GM21381 (cell line): ENCODE results near the gene LCP1.

Experiments
- ATAC-seq: cut with Tn5 transposase; IDR thresholded peaks from one replicate; pipeline ENCODE4 v1.9.1; 2021; ENCODE audit warnings: mild to moderate bottlenecking, moderate library complexity; ENCODE audit not compliant: unreplicated experiment

Gene LCP1

GRCh38 chr13:46103037-46103436 lies 78.9 kb downstream of the LCP1 start:
- ATAC-seq = no peak

GRCh38 chr13:46102255-46102605 lies 79.7 kb downstream of the LCP1 start:
- no peak for ATAC-seq

GRCh38 chr13:46101484-46102254 lies 80.3 kb downstream of the LCP1 start:
- no peak for ATAC-seq

- no peak for ATAC-seq
Observed at GRCh38 chr13:46101002-46101401, 81.0 kb downstream of the LCP1 start.

- ATAC-seq = no peak
Observed at GRCh38 chr13:46100191-46100815, 81.7 kb downstream of the LCP1 start.

GRCh38 chr13:46097663-46098062 lies 84.3 kb downstream of the LCP1 start:
- ATAC-seq = no peak

GRCh38 chr13:46097015-46097414 lies 85.0 kb downstream of the LCP1 start:
- no peak for ATAC-seq

GRCh38 chr13:46094478-46094877 lies 87.5 kb downstream of the LCP1 start:
- no peak for ATAC-seq

GRCh38 chr13:46088821-46089562 lies 93.0 kb downstream of the LCP1 start:
- ATAC-seq = no peak

- no peak for ATAC-seq
Observed at GRCh38 chr13:46087481-46087880, 94.5 kb downstream of the LCP1 start.

- ATAC-seq = no peak
Observed at GRCh38 chr13:46086985-46087384, 95.0 kb downstream of the LCP1 start.

- no peak for ATAC-seq
Observed at GRCh38 chr13:46086421-46086922, 95.5 kb downstream of the LCP1 start.

- ATAC-seq = no peak
Observed at GRCh38 chr13:46085737-46086136, 96.2 kb downstream of the LCP1 start.

GRCh38 chr13:46082324-46082723 lies 99.7 kb downstream of the LCP1 start:
- ATAC-seq = no peak

- no peak for ATAC-seq
Observed at GRCh38 chr13:46079770-46080169, 102.2 kb downstream of the LCP1 start.

GRCh38 chr13:46077265-46077664 lies 104.7 kb downstream of the LCP1 start:
- ATAC-seq = no peak

GRCh38 chr13:46076827-46077226 lies 105.2 kb downstream of the LCP1 start:
- ATAC-seq = no peak
